HAP-1 (cell line): Measurements from ENCODE around the gene NANOGP8.
"Not testable (repeated sequence)": the region's sequence is repeated elsewhere in the genome, so short reads cannot be mapped to it uniquely, and the experiment has no call there.

Source experiments
- DNase-seq, 2 experiments: peaks; one replicate each; pipeline ENCODE4 v3.0.0-alpha.2; 2016 to 2020; ENCODE audit warnings: low spot score in 2 of 2
- H3K27me3 ChIP-seq: fragments of 250-450 bp; sonication (Bioruptor Pico); 2 replicates; pipeline ENCODE4 v1.5.1; 2020; ENCODE audit warnings: low read depth, mild to moderate bottlenecking, moderate library complexity
- H3K36me3 ChIP-seq: fragments of 250-450 bp; sonication (Bioruptor Pico); replicated peaks from 2 replicates; pipeline ENCODE4 v1.5.1; 2020; ENCODE audit warnings: mild to moderate bottlenecking
- H3K4me1 ChIP-seq: fragments of 250-450 bp; sonication (Bioruptor Pico); 2 replicates; pipeline ENCODE4 v1.5.1; 2020; ENCODE audit warnings: mild to moderate bottlenecking
- H3K4me3 ChIP-seq: fragments of 250-450 bp; sonication (Bioruptor Pico); 2 replicates; pipeline ENCODE4 v1.5.1; 2020; ENCODE audit warnings: mild to moderate bottlenecking, moderate library complexity
- H3K9me3 ChIP-seq: fragments of 250-450 bp; sonication (Bioruptor Pico); 2 replicates; pipeline ENCODE4 v1.5.1; 2020; ENCODE audit warnings: mild to moderate bottlenecking, moderate library complexity
- in situ Hi-C: fragments of 300-500 bp; cut with MboI; formaldehyde crosslinking; loops from 3 replicates; pipeline ENCODE4 v1.14.3; 2020; ENCODE audit warnings: low sequenced_read_pairs, inconsistent platforms, mixed read lengths

The NANOGP8 gene

DNA sequence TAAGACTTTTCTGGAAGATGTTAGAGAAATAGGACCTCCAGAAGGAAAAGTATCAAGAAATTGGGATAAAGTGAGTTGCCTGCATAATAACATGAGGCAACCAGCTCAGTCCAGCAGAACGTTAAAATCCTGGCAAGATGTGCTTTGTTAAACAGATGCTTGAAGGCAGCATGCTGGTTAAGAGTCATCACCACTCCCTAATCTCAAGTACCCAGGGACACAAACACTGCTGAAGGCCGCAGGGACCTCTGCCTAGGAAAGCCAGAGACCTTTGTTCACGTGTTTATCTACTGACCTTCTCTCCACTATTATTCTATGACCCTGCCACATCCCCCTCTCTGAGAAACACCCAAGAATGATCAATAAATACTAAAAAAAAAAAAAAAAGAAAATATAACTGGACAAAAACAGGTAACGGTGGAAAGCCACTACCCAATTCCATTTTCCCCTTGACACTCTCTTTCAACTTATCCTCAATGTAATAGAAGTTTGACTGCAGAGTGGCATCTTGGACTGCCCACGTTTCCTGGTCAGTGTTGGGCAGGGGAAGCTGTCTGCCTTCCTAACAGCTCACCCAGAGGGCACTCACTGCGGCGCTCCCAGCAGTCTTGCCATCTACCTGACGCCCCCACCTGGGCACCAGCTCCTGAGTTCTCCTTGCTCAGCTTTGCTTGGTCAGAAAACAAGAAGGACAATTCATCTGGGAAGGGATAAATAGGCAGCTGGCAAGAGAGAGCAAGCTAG is at the start of gene NANOGP8:
Gene NANOGP8, minus strand, starts transcription at position 120 of the 744 bp plus-strand sequence. CDS start 185 bp downstream, outside the sequence.
- H3K27me3 ChIP-seq, H3K4me1 ChIP-seq, DNase-seq, H3K36me3 ChIP-seq, H3K4me3 ChIP-seq, H3K9me3 ChIP-seq, in situ Hi-C loops: not testable (repeated sequence)

DNA sequence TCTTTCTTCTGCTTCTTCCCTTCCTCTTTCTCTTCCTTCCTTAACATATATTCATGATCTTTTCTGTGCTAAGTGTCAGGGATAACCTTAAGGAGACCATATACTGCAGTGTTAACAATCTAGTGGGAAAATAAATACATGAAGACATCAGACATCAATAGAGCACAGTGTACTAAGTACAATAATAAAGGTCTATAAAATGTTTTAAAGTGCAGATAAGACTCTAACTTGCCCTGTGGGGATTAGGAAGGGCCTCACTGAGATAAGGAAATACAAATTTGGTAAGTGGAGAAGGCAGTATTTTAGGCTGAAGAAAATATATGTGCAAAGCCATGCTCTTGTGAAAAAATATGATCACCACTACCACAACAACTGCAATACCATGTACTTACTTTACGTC is 49.2 kb upstream of the NANOGP8 start:
- DNase-seq: no peak
- H3K36me3 ChIP-seq: no peaks in the 10 kb centered on the region
- H3K27me3 ChIP-seq: 0 out of 2 replicates have a peak, but pooled peaks cover 3% of the 10 kb centered on the region
- no peaks in the 10 kb centered on the region for H3K4me1 ChIP-seq
- no peaks in the 10 kb centered on the region for H3K9me3 ChIP-seq
- in situ Hi-C loops: no loop called here
- H3K4me3 ChIP-seq: no peak overlapping the region

- H3K9me3 ChIP-seq: no peaks in the 10 kb centered on the region
- in situ Hi-C loops: no loop called here
- H3K36me3 ChIP-seq: no peaks in the 10 kb centered on the region
- no peak for DNase-seq
- no peaks in the 10 kb centered on the region for H3K4me1 ChIP-seq
- H3K27me3 ChIP-seq: 0 out of 2 replicates have a peak, but pooled peaks cover 3% of the 10 kb centered on the region
- no peak overlapping the region for H3K4me3 ChIP-seq
Measured at GRCh38 chr15:35130245-35130644, 45.1 kb upstream of the NANOGP8 start.

- Histone ChIP-seq H3K4me1 (no peaks in the 10 kb centered on the region), H3K4me3 (no peak overlapping the region), H3K9me3 (no peaks in the 10 kb centered on the region), H3K36me3 (no peaks in the 10 kb centered on the region), H3K27me3 (0 out of 2 replicates have a peak, but pooled peaks cover 3% of the 10 kb centered on the region)
- no peak for DNase-seq
- in situ Hi-C loops: no loop called here
Measured at GRCh38 chr15:35129361-35129760, 44.3 kb upstream of the NANOGP8 start.

DNA sequence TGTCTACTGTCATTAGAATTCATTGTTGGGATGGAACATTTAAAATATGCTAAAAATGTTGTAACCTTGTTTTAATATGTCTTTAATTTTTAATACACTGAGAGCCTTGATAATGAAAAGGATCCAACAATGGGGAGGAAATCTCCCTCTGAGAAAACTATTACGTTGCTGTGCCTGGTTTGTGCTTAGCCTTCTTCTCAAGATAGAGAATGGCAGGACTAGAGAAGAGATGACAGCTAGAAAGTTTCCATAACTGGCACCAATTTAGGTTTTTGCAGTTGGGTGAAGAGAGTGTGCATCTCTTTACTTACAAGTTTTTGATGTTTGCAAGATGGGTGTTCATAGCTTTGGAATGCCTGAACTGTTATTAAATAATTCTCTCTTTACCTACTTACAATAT is 42.6 kb upstream of the NANOGP8 start:
- 0 out of 2 replicates have a peak, but pooled peaks cover 3% of the 10 kb centered on the region for H3K27me3 ChIP-seq

GRCh38 chr15:35126236-35126635 is 41.1 kb upstream of the NANOGP8 start:
- in situ Hi-C loops: no loop called here

More for the DNA sequence above, 42.6 kb upstream of the NANOGP8 start:
- in situ Hi-C loops: no loop called here
- no peaks in the 10 kb centered on the region for H3K36me3 ChIP-seq
- H3K4me3 ChIP-seq: no peak overlapping the region
- no peaks in the 10 kb centered on the region for H3K9me3 ChIP-seq
- no peak for DNase-seq
- H3K4me1 ChIP-seq: no peaks in the 10 kb centered on the region

DNA sequence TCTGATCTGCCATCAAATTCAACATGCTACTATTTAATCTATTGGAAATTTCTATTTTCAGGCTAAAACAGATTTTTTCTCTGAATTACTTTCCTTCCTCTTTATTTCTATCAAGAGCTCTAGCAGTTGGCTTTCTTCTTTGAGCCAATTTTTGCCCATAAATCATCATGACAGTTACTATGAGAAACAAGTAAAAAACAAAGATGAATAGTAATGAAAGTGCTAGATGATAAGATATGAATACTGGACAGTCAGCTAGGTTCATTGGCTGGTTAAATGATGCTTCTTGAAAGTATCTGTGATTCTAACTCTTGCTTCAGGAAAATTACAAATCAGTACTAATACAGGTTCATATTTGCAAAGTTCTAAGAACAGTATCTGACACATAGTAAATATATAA is 38.6 kb upstream of the NANOGP8 start:
- H3K4me1 ChIP-seq: no peaks in the 10 kb centered on the region
- in situ Hi-C loops: no loop called here
- H3K9me3 ChIP-seq: no peaks in the 10 kb centered on the region
- no peak overlapping the region for H3K4me3 ChIP-seq
- DNase-seq: no peak
- no peaks in the 10 kb centered on the region for H3K27me3 ChIP-seq
- no peaks in the 10 kb centered on the region for H3K36me3 ChIP-seq

More at GRCh38 chr15:35126236-35126635, 41.1 kb upstream of the NANOGP8 start:
- Histone ChIP-seq H3K36me3 (no peaks in the 10 kb centered on the region), H3K4me3 (no peak overlapping the region), H3K27me3 (0 out of 2 replicates have a peak, but pooled peaks cover 3% of the 10 kb centered on the region), H3K4me1 (no peaks in the 10 kb centered on the region), H3K9me3 (no peaks in the 10 kb centered on the region)
- DNase-seq: no peak

DNA sequence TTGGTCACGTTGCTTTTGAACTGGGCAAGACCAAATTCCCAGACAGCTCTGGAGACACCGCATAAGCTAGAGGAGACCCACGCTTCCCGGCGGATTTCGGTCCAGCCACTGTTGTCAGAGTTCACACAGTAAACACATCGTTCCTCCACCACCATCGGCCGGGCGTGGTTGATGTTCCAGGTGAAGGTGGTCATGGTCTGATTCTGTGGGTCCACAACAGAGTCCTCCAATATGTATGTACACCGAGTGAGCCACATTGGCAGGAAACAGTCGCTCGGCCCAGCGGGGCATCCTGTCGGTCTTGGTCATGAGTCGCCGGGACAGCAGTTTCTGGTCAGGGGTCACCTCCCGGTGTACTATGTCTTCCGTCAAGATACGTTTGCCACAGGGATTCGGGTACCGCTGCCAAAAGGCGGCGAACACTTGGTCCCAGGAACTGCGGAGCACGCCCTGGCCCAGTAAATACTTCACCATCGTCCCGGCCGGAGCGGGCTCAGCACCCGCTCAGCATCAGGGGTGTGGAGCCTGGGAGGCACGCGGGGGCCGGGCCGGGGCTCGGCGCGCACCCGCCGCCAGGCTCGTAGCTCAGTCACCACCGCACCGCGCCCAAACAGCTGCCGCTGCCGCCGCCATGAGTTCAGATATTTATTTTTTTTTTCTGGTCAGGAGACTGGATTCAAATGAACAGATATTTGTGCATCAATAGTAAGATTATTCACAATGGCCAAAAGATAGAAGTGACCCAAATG is 36.7 kb upstream of the NANOGP8 start:
- H3K36me3 ChIP-seq: no peaks in the 10 kb centered on the region
- H3K4me1 ChIP-seq: peaks cover 5% of the 10 kb centered on the region; the same call in 1 of the 2 replicates
- no peak for DNase-seq
- in situ Hi-C loops: no loop called here
- no peak overlapping the region for H3K4me3 ChIP-seq
- H3K9me3 ChIP-seq: no peaks in the 10 kb centered on the region
- no peaks in the 10 kb centered on the region for H3K27me3 ChIP-seq

DNA sequence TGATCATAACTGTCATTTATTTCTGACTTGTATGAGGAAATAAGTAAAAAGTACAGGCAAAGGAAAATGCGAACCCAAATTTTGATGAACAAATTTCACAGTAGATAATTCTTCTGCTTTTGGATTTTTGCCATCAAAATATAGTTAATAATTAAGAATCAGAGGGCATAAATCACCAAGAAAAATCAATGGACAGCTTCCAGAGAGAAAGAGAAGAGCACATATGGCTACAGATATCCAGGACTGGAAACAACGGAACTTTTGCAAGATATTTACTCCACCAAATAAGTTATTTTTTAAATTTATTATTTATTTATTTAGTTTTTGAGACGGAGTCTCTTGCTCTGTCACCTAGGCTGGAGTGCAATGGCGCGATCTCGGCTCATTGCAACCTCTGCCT is 35.1 kb upstream of the NANOGP8 start:
- in situ Hi-C loops: no loop called here
- DNase-seq: no peak
- no peaks in the 10 kb centered on the region for H3K9me3 ChIP-seq
- H3K4me1 ChIP-seq: peaks cover 5% of the 10 kb centered on the region; the same call in 1 of the 2 replicates
- H3K36me3 ChIP-seq: no peaks in the 10 kb centered on the region
- no peak overlapping the region for H3K4me3 ChIP-seq
- H3K27me3 ChIP-seq: no peaks in the 10 kb centered on the region

DNA sequence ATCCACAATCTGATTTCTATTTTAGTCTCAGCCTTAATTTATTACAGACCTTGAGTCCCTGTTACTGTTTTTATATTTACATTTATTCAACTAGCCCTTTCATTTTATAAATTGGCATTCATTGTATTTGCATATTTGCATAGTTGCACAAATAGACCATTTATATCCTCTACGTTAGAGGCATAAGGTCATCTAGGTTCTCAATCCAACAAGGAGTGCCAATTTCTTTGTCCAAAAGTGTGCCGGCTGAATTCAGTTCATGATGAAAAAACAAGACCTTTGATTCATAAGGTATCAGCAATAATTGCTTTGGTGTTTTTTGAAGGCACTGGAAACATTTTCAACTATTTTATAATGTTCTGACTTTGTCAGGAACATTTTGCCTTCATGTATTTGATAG is 33.9 kb upstream of the NANOGP8 start:
- in situ Hi-C loops: no loop called here
- Histone ChIP-seq H3K4me3 (no peak overlapping the region), H3K9me3 (no peaks in the 10 kb centered on the region), H3K27me3 (no peaks in the 10 kb centered on the region), H3K36me3 (no peaks in the 10 kb centered on the region), H3K4me1 (peaks cover 5% of the 10 kb centered on the region; the same call in 1 of the 2 replicates)
- no peak for DNase-seq

DNA sequence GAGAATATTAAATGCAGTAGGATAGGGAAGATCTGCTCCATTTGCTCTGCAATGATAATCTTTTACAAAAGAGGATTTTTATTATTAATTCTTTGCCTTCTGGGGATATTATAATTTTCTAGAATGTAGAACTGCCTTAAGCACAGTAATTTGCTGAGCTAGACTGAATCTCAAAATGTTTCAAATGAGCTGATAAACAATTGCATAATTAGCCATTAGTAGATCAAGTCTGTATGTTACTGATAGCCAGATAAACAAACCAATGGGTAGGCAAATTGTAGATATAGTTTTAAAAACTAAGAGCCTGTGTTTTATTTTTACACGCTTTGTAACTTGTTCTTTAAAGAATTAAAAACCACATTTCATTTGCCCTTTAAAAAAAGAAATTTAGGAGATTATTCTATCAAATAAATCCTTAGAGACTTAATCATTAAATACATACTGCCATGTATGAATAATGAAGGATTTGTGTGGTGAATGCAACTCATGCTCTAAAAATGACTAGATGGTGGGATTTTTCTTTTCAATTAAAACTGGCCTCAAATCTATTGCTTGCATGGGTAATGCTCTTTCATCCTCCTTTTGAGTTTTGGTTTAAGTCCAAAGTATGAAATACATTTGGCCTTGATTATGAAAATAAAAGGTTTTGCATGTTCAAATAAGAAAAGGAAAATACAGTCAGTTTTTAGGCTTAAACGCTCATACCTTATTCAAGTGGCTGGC is 32.6 kb upstream of the NANOGP8 start:
- in situ Hi-C loops: no loop called here
- Histone ChIP-seq H3K9me3 (no peaks in the 10 kb centered on the region), H3K4me3 (no peak overlapping the region), H3K36me3 (no peaks in the 10 kb centered on the region), H3K27me3 (no peaks in the 10 kb centered on the region), H3K4me1 (peaks cover 5% of the 10 kb centered on the region; the same call in 1 of the 2 replicates)
- no peak for DNase-seq

DNA sequence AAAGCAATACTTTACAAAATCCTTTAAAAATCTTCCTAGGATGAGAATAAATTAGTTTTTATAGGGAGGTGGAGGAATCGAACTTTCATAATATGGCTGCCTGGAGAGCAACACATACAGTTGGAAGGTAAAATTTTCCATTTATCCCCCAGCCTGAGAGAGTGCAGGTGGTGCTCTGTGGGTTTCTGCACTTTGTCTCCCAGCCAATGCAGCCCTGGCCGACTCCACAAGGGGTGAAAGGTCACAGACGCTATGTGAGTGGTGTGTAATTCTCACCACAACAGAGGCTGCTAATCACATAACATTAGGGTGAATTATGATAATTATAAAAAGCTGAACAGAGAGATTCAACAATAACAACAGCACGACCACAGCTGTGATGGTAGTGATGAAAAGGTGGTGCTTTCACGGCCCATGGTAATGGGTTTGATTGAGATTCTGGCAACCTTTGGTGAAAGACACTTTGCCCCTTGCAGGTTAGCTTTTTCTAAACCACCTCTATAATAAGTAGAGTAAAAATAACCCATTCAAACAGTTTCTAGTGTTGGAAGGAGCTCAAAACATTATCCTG is 30.1 kb upstream of the NANOGP8 start:
- no peak for DNase-seq
- H3K4me1 ChIP-seq: peaks cover 5% of the 10 kb centered on the region; the same call in 1 of the 2 replicates
- in situ Hi-C loops: no loop called here
- H3K36me3 ChIP-seq: no peaks in the 10 kb centered on the region
- H3K27me3 ChIP-seq: no peaks in the 10 kb centered on the region
- H3K9me3 ChIP-seq: no peaks in the 10 kb centered on the region
- no peak overlapping the region for H3K4me3 ChIP-seq

DNA sequence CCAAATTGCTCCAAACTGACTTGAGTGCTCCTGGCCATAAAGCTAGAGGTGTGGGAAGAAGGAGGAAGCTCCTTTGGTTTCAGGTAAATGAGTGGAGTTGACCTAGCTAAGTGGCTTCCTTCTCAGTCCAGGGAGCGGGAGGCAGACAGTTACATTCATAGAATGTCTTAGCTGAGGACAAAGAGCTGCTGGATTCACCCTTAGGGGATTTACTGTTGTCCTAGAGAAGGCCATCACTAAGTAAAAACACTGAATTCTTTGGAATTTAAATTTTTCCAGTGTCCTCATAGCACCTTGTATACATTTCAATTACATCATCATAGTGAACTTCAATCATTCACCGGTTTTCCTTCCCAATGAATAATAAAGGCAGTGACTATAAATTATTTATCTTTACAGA is 27.3 kb upstream of the NANOGP8 start:
- Histone ChIP-seq H3K4me3 (no peak overlapping the region), H3K27me3 (no peaks in the 10 kb centered on the region), H3K9me3 (no peaks in the 10 kb centered on the region), H3K36me3 (no peaks in the 10 kb centered on the region), H3K4me1 (peaks cover 3% of the 10 kb centered on the region; the same call in 1 of the 2 replicates)
- in situ Hi-C loops: no loop called here
- DNase-seq: peak; percentile 10 to 21
